Measurements from ENCODE around the gene GGA1.

The GGA1 gene

DNA sequence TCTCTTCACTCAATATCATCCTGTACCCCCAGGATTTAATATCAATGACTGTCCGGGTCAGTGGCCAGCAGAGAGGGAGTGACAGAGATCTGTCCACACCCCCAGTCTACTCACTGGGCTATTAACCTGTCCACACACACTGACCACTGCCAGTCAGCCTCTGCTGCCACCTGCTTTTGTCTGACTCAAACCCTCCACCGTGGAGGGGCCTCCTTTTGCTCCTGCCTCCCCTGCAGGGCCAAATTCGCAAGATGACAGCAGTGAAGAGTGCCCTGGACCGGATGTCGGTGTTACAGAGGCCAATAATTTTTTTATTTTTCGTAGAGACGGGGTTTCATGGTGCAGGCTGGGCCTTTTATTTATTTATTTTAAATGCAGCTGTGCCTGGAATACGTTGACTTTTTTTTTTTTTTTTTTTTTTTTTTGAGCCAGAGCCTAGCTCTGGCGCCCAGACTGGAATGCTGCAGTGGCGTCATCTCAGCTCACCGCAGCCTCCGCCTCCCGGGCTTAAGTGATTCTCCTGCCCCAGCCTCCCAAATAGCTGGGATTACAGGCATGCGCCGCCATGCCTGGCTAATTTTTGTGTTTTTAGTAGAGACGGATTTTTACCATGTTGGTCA is 55.0 kb downstream of the GGA1 start:
- H3K4me1 ChIP-seq (ENCODE audit: low read length) = peaks cover 15% of the 10 kb centered on the region
- peaks cover 5% of the 10 kb centered on the region; the same call in 1 of the 2 replicates for H4K20me1 ChIP-seq (ENCODE audit: insufficient read depth, low read length)
- H3K27ac ChIP-seq (ENCODE audit: low read length) = no peak overlapping the region
- 0 out of 2 replicates have a peak, but pooled peaks cover 4% of the 10 kb centered on the region for H3F3A ChIP-seq (ENCODE audit: insufficient read depth, low read length)
- no peak overlapping the region for H3K4me2 ChIP-seq (ENCODE audit: low read depth, low read length)
- no peaks in the 10 kb centered on the region for H3K9me2 ChIP-seq (replicated peaks; ENCODE audit: insufficient read depth, low read length)
- H3K27me3 ChIP-seq (replicated peaks; ENCODE audit: insufficient read depth, low read length) = no peaks in the 10 kb centered on the region
- H3K9ac ChIP-seq (ENCODE audit: low read length) = no peak overlapping the region
- DNase-seq = no peak
- H3K9me3 ChIP-seq (replicated peaks; ENCODE audit: insufficient read depth, low read length) = no peaks in the 10 kb centered on the region
- H3K36me3 ChIP-seq (replicated peaks; ENCODE audit: insufficient read depth, low read length) = no peaks in the 10 kb centered on the region; the same call in 1 of the 2 replicates
- H3K79me2 ChIP-seq (ENCODE audit: low read length) = peaks cover 51% of the 10 kb centered on the region
- no peak overlapping the region for H2AFZ ChIP-seq (ENCODE audit: low read length)
- TF ChIP-seq EZH2 (optimal IDR thresholded peaks at IDR 0.05; ENCODE audit: low read depth, low read length) (no peak), EZH2phosphoT487 (IDR thresholded peaks at IDR 0.05; ENCODE audit: low read length) (no peak)
- TF ChIP-seq, protein P1, sequence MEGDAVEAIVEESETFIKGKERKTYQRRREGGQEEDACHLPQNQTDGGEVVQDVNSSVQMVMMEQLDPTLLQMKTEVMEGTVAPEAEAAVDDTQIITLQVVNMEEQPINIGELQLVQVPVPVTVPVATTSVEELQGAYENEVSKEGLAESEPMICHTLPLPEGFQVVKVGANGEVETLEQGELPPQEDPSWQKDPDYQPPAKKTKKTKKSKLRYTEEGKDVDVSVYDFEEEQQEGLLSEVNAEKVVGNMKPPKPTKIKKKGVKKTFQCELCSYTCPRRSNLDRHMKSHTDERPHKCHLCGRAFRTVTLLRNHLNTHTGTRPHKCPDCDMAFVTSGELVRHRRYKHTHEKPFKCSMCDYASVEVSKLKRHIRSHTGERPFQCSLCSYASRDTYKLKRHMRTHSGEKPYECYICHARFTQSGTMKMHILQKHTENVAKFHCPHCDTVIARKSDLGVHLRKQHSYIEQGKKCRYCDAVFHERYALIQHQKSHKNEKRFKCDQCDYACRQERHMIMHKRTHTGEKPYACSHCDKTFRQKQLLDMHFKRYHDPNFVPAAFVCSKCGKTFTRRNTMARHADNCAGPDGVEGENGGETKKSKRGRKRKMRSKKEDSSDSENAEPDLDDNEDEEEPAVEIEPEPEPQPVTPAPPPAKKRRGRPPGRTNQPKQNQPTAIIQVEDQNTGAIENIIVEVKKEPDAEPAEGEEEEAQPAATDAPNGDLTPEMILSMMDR (IDR thresholded peaks at IDR 0.05; ENCODE audit: low read length) = no peak
- no peak overlapping the region for H3K4me3 ChIP-seq (ENCODE audit: low read length)

DNA sequence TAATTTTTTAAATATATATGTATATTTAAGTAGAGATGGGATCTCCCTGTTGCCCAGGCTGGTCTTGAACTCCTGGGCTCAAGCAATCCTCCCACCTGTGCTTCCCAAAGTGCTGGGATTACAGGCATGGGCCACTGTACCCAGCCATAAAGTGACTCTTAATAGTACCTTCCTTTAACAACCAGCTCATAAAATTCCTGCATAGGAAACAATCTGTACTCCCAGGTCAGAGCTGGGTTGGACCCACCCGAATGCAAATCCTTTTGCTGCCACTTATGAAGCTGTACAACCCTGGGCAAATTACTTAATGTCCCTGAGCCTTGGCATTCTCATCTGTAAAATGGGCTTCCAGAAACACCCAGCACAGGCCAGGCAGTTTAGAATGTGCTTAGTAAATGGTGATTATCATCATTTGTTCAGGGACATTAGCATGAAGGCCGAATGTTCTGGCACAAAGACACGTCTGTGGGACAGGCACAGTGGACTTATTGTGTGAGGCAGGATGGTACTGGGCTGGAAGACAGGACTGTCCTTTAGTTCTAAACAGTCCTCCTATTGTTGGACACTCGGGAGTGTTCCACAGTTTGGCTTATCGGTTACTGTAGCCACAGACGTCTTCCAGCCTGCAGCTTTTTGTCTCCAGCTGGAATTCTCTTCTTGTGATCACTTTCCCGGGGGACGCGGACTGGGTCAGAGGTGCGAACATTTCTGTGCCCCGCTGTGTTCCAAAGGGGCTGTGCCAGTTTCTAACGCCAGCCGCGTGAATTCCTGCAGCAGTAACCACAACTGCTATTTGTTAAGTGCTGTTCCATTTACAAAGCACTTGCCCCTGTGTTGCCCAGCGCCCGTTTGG is 55.8 kb downstream of the GGA1 start:
- no peak for DNase-seq
- Histone ChIP-seq H3K36me3 (replicated peaks; ENCODE audit: insufficient read depth, low read length) (no peaks in the 10 kb centered on the region; the same call in 1 of the 2 replicates), H2AFZ (ENCODE audit: low read length) (no peak overlapping the region), H3K4me1 (ENCODE audit: low read length) (peaks cover 13% of the 10 kb centered on the region), H3K4me3 (ENCODE audit: low read length) (no peak overlapping the region), H4K20me1 (ENCODE audit: insufficient read depth, low read length) (peaks cover 5% of the 10 kb centered on the region; the same call in 1 of the 2 replicates), H3K4me2 (ENCODE audit: low read depth, low read length) (no peak overlapping the region), H3K27me3 (replicated peaks; ENCODE audit: insufficient read depth, low read length) (no peaks in the 10 kb centered on the region), H3K9ac (ENCODE audit: low read length) (no peak overlapping the region), H3F3A (ENCODE audit: insufficient read depth, low read length) (0 out of 2 replicates have a peak, but pooled peaks cover 2% of the 10 kb centered on the region), H3K9me2 (replicated peaks; ENCODE audit: insufficient read depth, low read length) (no peaks in the 10 kb centered on the region), H3K27ac (ENCODE audit: low read length) (no peak overlapping the region), H3K9me3 (replicated peaks; ENCODE audit: insufficient read depth, low read length) (no peaks in the 10 kb centered on the region), H3K79me2 (ENCODE audit: low read length) (peaks cover 46% of the 10 kb centered on the region)
- TF ChIP-seq, protein P1 (IDR thresholded peaks at IDR 0.05; ENCODE audit: low read length) = no peak
- no peak for TF ChIP-seq EZH2 (optimal IDR thresholded peaks at IDR 0.05; ENCODE audit: low read depth, low read length)
- no peak for TF ChIP-seq EZH2phosphoT487 (IDR thresholded peaks at IDR 0.05; ENCODE audit: low read length)

DNA sequence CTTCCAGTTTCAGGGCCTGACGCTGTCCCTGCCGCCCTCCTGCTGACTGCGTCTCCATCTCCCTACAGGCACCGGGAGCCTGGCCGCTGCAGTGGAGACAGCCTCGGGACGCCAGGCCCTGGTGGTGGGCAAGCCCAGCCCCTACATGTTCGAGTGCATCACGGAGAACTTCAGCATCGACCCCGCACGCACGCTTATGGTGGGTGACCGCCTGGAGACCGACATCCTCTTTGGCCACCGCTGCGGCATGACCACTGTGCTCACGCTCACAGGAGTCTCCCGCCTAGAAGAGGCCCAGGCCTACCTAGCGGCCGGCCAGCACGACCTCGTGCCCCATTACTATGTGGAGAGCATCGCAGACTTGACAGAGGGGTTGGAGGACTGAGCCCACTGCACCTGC is 56.9 kb downstream of the GGA1 start:
- peaks cover 36% of the 10 kb centered on the region for H3K79me2 ChIP-seq (ENCODE audit: low read length)

More for the DNA sequence above, 56.9 kb downstream of the GGA1 start:
- Histone ChIP-seq H3K9me2 (replicated peaks; ENCODE audit: insufficient read depth, low read length) (no peaks in the 10 kb centered on the region), H3K4me3 (ENCODE audit: low read length) (no peak overlapping the region), H3K4me1 (ENCODE audit: low read length) (peaks cover 3% of the 10 kb centered on the region; the same call in 1 of the 2 replicates), H3K27ac (ENCODE audit: low read length) (no peak overlapping the region), H3K9me3 (replicated peaks; ENCODE audit: insufficient read depth, low read length) (no peaks in the 10 kb centered on the region), H3K9ac (ENCODE audit: low read length) (no peak overlapping the region), H4K20me1 (ENCODE audit: insufficient read depth, low read length) (no peaks in the 10 kb centered on the region; the same call in 1 of the 2 replicates), H3F3A (ENCODE audit: insufficient read depth, low read length) (no peaks in the 10 kb centered on the region), H2AFZ (ENCODE audit: low read length) (no peak overlapping the region), H3K36me3 (replicated peaks; ENCODE audit: insufficient read depth, low read length) (no peaks in the 10 kb centered on the region; the same call in 1 of the 2 replicates), H3K4me2 (ENCODE audit: low read depth, low read length) (no peak overlapping the region), H3K27me3 (replicated peaks; ENCODE audit: insufficient read depth, low read length) (no peaks in the 10 kb centered on the region)
- DNase-seq = no peak
- TF ChIP-seq, protein P1 (IDR thresholded peaks at IDR 0.05; ENCODE audit: low read length) = no peak
- TF ChIP-seq EZH2phosphoT487 (IDR thresholded peaks at IDR 0.05; ENCODE audit: low read length) (no peak), EZH2 (optimal IDR thresholded peaks at IDR 0.05; ENCODE audit: low read depth, low read length) (no peak)
